A172 (cell line): ENCODE data around the gene VTI1A. TPM values are rescaled to one million over a fixed set of nuclear protein-coding genes. Genes with fewer than 3 reads are reported as not detected.

Experiments
- DNase-seq: peaks from one replicate; pipeline ENCODE4 v3.0.0-alpha.2; 2015; ENCODE audit warnings: low spot score
- total RNA-seq: library from RNA; depleted of rRNA; stranded (reverse); fragments of >200 nt; shearing (Covaris generic); gene quantifications from 2 replicates; pipeline ENCODE4 v1.2.3, GENCODE V29; 2014

The VTI1A gene
- total RNA-seq, 1 experiment from 2014 or later = 38.1 TPM

DNA sequence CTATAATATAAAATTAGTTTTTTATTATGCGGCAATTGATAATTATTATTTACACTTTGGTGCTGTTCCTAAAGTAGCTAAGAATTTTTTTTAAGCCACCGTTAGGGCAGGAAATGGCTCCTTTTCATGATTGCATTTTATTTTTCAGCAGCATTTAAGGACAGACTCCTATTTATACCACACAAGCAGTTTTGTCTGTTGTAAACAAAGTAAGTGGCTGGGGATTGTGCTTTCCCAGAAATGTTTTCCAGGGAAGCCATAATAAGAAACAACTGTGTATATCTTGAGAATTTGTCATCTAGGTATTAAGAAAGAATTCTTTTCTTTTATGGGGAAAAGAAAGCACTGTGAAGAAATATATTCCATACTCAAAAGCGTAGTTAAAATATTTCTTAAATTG, 232.0 kb downstream of the VTI1A start:
- DNase-seq = no peak

DNA sequence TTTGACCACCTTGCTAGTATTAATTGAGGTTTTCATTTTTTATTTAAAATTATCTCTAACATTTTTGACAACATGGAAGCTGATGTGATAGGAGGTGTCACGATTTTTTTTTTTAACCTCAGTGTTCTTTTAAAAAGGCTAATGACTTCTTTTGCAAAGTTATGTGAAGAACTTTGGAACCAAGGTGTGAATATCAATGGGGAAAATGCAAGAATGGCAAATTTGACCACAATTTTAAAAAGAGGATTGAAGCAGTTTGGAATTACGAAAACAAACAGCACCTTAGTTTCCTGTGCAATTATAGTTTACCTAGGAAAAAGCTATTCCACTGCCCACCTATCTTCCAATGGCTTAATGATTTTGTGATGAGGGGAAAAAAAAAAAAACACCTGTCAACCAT, 232.4 kb downstream of the VTI1A start:
- no peak for DNase-seq

DNA sequence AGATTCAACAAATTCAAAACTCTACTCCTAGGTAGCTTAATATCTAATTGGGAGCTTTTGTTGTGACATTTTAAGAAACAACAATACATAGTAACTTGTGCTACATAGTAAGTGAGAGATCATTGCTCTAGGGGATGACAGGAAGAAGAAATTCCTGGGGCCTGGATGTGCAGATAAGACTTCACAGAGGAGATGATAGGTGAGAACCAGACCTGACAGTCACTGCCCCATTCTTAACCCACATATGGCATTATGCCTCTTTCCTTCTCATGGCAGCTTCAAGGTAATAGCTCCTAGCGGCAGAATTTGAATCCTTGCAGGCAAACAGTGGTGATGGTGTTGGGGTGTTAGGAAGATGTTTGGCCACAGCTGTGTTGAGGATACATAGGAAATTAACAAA, 233.6 kb downstream of the VTI1A start:
- no peak for DNase-seq

DNA sequence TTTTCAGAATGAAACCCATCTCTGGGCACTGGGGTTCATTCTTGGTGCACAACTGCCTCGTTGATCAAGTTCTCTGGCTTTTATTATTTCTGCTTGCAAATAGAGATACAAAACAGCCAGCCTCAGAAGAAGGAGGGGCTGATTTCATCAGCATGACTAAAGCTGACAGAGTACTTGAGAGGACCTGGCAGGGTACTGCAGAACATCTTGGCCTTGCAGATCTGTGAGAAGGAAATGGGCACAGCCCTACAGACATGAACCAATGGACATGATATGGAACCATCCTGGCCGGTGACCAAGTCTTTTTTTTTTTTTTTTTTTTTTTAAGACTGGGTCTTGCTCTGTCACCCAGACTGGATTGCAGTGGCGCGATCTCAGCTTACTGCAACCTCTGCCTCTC, 240.6 kb downstream of the VTI1A start:
- peak; percentile 6 for DNase-seq

DNA sequence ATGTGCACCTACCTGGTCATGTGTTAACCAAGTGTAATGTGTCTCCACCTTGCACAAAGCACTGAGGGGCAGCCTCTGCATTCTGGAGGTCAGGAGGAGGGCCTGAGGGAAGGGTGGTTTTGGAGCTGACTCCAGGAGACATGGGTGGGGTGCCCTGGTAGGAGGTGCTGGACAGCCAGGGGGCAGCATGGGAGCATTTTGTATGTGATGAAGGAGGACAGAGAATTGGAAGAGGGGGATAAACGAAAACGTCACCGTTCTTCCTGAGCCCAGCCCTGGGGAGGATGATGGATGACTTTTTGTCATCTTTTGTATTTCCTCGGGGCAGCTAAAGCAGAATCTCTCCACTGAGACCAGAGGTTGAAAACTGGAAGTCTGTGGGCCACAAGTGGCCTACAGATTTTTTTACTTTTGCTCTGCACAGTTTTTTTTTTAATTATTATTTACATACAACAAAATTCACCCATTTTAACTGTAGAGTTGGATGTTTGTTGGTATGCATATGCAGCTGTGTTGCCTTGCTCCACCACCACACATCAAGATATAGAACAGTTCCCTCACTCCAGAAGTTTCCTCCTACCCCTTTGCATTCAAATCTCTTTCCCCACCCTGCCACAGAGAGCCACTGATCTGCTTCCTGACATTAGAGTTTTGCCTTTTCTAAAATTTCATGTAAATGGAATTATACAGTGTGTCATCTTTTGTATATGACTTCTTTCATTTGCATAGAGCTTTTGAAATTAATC, 242.5 kb downstream of the VTI1A start:
- peak; percentile 22 for DNase-seq

DNA sequence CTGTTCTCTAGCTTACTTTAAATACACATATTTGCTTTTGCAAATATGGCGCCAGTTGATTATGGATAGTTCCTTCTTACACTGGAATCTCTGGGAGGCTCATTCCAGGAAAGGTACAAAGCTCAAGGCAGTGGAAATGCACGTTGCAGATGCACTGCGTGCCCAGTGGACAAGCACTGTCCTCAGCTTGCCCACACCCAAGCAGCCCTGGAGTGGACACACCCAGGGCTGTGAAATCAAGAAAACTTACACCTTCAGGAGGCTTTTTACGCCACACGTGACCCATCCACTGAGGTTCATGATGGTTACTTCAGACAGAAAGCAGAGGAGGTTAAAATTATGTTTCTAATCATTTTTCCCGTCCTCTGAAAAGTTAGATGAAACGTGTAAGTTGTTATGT, 248.5 kb downstream of the VTI1A start:
- DNase-seq = no peak

DNA sequence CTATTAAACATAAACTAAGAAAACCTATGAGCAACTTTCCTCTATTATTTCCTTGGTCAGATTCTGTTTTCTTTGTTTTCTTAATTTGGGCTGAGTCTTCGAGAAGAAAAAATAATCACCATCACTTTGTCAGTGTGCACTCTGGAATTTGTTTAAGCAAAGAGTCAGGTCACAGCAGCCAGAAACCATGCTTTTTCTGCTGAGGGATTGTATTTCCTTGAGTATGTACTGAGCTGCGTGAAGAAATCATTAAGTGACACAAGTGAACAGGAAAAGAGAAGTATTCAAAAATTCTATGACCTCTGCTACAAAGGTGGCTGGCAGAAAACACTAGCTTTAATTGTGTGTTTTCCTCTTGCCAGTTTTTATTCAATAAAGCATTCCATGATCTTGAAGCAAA, 249.6 kb downstream of the VTI1A start:
- DNase-seq = no peak

DNA sequence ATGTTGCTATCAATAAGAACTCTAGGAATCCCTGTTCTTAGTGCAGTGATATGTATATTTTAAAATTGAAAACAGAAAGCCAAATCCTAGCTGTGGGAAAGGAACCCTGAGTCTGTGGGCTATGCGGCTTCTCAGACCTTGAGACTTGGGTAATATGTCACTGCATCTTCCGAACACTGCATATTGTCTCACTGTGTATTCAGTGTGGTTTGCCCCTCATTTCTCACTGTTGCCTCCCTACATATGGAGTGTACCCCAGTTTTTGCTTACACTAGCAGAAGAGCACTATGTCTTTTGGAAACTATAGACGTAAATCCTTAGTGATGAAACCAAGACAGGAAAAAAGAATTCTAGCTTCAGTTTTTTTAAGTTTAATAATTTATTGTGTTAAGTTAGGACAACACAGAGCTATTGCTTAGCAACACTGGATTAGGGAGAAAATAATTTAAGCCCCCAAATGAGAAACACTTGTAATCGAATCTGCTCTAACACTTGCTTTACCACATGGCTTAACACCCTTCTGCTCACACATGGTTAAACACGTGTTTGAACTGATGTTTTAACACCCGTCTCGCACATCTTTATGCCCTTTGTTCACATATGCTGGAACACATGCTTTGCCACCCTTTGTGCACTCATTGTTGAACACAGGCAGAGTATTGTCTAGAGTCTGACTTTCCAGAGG, 251.3 kb downstream of the VTI1A start:
- DNase-seq = no peak

DNA sequence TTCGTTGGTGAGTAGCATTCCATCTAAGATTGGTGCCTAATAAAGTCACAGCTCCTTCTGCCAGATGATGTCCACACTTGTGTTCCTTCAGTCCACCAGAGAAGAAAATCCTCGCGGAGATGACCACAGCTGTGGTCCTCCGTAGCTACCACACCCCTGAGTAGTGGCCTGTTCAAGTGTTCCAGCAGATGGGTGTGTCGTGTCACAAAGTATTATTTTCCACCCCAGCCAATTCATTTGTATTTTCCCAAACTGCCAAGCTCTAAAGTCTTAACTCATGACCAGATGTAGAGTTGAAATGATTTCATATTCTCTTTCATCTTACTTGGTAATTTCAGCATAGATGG, 251.8 kb downstream of the VTI1A start:
- DNase-seq = no peak

DNA sequence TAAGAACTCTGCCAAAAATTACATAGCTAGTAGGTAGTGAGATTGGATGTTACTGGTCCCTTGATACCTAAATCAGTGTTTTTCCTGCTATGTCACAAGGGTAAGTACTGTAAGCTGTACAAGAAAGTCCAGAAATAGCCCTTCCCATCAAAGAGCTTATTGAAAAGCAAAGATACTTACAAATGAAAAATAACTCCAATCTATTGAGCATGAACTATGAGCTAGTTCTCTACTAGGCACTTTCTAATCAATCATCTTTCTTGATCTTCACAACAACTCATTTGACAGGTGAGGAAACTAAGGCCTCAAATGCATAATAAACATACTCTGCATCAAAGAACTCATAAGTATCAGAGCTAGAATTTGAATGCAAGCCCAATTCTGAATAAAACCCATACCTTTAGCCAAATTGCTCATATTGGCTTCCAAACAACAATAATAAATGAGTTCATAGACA, 253.2 kb downstream of the VTI1A start:
- no peak for DNase-seq

DNA sequence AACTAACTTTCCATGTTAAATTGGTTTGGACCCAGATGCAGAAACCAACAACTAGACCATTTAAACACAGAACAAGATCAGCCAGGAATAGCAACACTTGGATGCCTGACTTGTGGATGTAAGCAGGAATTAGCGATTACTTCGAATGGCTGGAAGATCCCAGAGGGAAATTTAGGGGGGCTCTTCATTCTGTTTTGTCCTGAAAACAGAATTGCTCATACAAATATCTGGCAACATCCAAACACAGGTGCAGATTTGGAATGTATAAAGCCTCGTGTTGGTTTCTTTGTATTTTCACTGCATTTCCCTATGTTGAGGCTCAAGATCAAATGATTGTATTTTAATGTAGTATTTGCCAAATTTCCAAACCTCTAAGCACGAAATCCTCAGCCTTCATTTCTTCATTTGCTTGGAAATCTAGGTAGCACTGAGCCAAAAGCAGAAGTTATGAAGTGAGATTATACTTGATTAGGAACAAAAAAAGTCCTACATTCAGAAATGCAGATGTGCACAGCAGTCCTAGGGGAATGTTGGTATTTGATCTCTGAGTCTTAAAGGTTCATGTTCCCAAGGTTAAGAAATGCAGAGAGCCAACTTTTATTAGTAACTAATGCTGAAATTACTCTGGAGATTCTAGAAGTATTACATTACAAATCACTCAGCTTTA, 254.3 kb downstream of the VTI1A start:
- no peak for DNase-seq

DNA sequence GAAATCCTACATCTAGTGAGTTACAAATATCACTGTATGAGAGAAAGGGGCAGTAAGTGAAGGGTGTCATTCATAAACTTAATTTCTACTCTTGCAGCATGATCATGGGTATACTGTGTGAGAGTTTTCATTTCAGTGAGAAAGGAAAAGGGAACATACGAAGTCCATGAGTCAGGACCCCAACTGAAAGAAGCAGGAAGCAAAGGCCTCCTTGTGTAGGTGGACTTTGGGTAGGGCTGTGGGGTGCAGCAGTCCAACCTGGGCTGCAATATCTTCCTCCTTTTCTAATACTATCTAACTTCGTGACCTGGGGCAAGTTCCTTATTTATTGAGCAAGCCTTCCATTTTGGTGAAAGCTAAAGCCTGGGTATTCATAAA, 254.9 kb downstream of the VTI1A start:
- no peak for DNase-seq

DNA sequence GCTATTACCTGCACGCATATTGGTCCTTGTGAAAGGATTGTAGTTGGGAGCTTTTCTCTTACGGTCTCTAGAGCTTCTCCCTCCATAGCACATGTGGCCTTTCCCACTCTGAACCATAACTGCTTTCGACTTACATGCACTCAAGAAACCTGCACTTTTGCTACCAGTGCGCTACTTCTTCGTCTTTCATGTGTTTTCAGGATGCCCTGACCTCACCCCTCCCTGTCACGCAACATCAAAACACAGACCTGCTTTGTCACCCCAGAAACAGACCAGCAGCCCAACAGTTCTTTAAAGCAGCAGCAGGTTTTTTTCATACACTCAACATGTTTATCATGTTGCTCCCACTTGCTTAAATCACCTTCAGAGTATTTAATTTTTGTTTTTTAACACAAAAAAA, 259.6 kb downstream of the VTI1A start:
- DNase-seq = no peak

DNA sequence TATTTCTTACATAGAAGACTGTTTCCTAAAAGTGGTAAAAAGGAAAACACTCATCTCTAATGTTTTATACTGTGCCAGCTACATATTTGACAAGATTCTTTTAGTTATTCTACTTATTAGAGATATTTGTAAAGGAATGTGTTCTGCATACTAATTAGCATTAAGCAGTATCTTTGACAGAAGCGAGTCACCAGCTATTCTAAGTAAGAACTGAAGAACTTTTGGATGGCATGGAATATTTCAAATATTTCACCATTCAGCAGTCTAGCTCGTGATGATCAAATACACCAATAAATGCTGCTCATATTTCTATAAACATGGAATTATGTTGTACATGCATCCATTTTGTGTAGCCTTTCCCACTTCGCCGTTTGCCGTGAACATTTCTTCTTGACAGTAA, 261.4 kb downstream of the VTI1A start:
- no peak for DNase-seq

DNA sequence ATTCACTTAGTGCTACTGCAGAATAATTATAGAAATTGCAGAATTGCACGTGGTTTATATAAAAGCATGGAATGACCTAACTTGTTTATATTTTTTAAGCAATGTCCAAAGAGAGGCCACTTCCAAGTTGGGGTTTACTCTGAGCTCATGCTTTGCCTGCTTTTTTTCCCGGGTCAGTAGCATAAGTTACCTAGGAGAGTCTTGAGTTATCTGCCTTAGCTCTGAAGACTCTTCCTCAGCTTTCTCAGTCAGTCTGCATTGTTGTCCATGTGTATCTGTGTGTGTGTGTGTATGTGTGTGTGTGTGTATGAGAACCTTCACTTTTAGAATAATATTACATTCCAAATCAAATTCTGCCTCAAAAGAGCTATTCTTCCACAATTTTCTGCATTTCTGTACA, 263.5 kb downstream of the VTI1A start:
- DNase-seq = no peak

DNA sequence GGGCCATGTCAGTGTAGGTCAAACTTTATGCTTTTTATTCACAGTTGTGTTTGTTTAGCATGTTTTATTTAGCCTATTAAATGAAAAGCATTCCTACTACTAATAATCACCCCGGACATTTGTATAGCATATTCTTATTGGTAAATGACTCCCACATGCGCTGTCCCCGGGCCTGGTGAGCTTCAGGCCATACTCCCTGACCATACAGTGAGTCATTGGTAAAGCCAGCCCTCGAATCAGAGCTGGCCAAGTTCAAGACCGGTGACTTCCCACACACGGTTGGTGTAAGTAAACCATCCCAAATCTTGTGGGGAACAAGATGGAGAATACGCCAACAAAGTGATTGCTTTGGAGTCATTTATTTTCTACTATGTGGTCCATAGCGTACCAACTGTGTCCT, 264.4 kb downstream of the VTI1A start:
- no peak for DNase-seq

DNA sequence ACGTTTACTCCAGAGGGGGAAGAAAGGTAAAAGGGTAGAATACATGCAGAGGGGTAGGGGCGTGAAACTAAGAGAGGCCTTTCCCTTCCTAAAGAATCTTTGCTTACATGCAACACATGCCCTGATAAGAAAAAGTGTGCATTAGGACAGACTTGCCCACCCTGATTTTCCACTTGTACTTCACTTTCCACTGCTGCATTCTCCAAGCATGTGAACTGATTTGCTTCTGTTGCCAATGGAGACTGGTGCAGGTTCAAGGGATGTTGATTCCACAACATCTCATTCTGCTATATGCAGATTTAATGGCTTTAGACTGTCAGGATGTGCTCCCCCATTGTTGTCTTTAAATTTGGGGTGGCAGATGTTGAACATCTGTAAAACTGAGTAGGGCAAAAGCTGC, 265.5 kb downstream of the VTI1A start:
- no peak for DNase-seq

DNA sequence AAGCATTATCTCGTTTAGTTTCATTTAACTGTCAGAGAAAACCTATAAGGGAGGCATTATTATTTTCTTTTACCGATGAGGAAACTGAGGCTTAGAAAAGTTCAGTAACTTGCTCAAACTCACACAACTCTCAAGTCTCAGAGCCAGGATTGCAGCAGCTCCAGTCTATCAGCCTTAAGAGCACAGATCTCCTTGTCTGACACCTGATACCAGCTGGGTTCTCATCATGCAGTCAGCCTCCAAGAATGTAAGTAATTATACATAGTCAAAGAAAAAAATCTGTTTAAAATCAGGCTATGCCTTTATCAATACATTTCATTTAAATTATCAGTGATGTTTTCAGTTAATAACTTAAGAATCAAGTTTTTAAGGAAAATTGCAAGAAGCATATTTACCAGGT, 266.4 kb downstream of the VTI1A start:
- no peak for DNase-seq

DNA sequence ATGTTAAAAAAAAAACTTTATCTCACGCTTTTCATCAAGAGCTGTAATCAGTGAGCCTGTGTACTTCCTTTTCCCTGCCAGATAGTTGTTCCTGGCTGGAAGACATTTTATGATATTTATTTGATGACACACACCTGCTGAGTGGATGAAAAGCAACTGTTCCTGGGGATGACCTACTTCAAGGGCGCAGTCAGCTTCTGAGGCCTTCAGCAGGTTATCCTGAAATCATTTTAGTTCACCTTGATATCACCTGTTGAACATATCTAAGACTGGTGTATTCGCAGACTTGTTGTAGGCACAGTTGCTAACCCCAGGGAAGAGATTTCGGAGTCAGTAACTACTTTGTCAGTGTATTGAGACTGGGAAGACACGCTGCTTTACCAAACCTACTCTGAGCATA, 268.6 kb downstream of the VTI1A start:
- no peak for DNase-seq

DNA sequence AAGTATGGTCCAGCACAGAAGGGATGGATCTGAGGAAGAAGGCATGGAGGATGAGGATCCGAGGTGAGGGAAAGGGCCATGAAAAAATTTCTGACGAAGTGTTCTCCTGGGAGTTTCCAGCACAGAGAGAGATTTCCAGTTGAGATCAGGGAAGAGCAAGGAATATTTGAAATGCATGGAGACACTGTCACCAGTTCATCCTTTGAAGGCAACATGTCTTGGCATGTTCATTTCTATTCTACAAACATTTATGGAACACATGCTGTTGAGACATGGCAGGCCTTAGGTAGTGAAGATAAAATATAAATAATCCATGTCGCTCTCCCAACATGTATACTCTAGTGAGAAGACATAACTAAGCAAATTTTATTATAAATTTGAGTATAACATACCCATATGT, 269.1 kb downstream of the VTI1A start:
- DNase-seq = no peak

DNA sequence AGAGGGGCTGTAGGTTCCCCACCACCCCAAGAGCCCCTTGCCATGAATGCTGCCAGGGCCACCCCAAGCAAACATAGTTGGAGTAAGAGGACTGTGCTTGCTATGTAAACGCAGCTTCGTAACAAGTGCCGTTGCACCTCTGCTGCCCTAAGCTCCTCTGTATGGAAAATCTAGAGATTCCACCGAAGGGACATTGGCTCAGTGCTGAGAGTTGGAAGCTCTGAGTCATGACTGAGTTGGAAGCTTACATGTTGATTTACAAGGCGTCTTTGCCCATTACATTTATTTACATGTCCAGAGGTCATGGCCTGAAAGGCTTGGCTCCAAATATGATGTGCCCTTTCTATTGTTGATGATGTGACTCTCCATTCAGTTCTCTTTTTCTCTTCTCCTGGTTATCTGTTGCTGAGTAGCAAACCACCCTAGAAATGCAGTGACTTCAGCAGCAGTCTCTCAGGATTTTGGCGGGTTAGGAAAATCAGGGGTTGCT, 270.0 kb downstream of the VTI1A start:
- DNase-seq = peak; percentile 77

DNA sequence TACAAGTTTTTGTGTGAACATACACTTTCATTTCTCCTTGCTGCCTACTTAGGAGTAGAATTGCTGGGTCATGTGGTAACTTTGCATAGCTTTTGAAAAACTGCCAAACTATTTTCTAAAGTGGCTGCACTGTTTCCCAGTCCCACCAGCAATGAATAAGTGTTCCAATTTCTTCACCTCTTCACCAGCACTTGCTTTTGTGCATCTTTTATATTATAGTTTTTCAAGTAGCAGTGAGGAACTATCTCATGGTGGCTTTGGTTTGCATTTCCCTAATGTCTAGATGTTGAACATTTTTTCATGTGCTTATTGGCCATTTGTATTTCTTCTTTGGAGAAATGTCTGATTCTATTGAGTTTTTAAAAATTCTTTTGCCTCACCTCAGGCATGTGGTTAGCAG, 273.2 kb downstream of the VTI1A start:
- no peak for DNase-seq

DNA sequence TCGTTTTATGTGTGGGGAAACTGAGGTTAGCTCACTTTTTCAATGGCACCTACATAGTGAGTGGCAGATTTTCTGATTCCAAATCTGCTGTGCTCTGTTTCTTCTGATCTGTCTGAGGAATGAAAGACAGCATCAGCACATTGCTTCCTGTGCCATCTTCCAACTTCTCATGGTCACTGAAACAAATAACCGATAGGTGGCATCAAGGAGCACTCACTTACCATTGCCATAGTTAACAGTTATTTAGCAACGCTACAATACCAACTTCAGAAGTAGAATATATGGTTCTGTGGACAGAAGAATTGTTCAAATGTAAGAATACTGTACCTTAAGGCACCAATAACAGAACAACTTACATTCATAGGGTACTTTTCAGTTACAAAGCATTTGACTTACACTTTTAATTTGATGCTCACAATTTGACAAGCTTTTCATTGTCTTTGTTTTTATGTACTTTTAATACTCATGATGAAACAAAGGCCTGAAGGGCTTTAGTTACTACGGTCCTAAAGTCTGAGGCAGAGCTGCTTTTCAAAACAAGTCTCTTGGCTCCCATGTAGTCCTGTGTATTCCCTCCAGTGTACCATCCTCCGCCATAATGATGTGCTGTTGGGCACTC, 274.2 kb downstream of the VTI1A start:
- peak; percentile 59 for DNase-seq
